ENCODE data around the gene PTPRZ1.

PTPRZ1 gene

DNA sequence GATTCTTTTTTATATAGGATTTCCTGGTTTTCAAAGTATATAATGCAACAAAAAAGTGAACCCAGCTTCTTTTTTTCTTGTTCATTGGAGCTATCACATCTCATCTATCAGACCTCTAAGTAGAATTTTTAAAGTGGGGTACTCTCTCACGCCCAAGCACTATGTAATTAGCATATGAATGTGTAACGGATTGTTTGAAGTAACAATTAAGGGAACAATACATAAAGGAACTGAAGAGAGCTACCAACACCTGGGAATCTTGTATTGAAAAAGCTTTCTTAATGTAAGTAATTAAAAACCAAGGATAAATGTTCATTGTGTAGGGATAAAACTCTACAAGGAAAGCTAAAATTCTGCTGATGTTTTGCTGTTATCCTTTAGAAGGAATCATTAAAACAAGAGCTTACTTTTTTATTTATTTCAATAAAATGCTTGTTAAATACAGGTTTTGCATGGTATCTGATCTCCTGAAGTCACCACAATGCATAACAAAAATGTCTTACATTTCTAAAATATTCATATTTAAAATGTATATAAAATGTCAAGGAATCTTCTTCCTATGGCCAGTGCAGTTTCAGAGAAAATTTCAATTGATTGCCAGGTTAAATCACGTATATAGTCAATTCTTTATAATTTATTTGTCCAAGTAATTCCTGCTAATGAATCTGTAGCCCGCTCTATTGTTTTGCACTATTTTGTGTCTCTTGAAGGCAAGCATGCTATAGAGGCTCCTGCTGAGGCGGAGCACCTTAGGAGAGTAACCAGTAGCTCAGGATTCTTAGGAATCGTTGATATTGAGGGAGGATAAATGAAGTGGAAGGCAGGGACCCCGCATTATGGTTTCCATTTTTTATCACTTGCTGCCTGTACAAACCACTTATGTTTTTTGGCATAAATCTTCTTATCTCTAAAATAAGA lies 51.6 kb downstream of the PTPRZ1 start:
- in situ Hi-C loops (cut with MboI; ENCODE audit: low pct_unique_long_range_greater_than_20kb, low sequenced_read_pairs, unreplicated experiment) = no loop called here
- DNase-seq (ENCODE audit: low spot score) = no peak
- TF ChIP-seq, protein P1, sequence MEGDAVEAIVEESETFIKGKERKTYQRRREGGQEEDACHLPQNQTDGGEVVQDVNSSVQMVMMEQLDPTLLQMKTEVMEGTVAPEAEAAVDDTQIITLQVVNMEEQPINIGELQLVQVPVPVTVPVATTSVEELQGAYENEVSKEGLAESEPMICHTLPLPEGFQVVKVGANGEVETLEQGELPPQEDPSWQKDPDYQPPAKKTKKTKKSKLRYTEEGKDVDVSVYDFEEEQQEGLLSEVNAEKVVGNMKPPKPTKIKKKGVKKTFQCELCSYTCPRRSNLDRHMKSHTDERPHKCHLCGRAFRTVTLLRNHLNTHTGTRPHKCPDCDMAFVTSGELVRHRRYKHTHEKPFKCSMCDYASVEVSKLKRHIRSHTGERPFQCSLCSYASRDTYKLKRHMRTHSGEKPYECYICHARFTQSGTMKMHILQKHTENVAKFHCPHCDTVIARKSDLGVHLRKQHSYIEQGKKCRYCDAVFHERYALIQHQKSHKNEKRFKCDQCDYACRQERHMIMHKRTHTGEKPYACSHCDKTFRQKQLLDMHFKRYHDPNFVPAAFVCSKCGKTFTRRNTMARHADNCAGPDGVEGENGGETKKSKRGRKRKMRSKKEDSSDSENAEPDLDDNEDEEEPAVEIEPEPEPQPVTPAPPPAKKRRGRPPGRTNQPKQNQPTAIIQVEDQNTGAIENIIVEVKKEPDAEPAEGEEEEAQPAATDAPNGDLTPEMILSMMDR (IDR thresholded peaks at IDR 0.05; ENCODE audit: extremely low read depth, insufficient read depth, missing control alignments) = no peak

DNA sequence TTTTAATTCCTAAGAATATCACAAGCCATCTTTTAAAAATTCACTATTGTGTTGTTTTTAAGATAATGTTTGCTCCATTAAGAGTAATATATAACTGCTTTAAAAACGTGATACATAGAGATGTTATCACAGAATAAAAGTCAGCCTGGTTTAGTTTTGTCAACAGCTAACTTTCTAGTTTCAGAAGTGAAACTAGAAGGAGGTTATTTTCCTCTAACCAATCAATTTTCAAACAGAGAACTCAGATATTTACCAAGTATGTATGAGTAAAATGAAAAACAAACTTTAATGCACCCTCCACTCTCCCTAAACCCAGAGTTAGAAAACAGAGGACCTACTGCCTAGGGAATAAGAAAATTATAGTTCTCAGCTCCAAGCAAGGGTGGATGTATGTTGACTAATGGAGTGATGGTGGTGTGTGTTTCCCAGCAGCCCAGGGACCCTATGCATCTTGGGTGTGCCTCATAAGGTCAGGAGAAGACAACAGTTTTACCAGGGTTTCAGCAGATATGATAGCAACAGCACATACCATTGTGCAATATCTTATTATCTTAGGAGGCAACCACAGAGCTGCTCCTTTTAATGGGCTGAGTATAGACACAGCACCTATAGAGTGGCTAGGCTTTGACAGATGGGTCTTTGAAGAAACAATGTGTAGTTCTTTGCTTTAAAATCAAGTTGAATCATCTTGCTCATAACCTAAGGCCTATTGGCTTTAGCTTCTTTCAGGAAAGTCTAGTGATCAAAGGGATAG lies 58.4 kb downstream of the PTPRZ1 start:
- DNase-seq (ENCODE audit: low spot score) = no peak
- in situ Hi-C loops (cut with MboI; ENCODE audit: low pct_unique_long_range_greater_than_20kb, low sequenced_read_pairs, unreplicated experiment) = no loop called here
- TF ChIP-seq, protein P1 (IDR thresholded peaks at IDR 0.05; ENCODE audit: extremely low read depth, insufficient read depth, missing control alignments) = no peak

DNA sequence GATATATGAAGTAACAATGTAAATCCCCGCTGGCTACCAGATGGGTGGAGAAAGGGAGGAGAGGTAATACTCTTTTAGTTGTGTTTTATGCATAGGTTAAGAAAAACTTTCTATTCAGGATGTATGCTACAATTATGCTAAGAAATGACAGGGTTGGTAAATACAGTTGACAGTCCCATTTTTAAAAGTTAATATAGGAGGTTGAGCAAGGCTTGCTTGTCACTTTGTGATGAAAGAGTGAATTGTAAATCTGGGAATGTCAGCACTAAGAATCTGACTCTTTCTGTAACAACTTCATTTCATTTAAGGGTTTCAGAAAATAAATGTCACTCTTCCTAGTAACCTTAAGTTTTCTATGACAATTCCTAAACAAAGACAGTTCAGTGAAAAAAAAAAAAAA lies 59.8 kb downstream of the PTPRZ1 start:
- in situ Hi-C loops (cut with MboI; ENCODE audit: low pct_unique_long_range_greater_than_20kb, low sequenced_read_pairs, unreplicated experiment) = no loop called here
- DNase-seq (ENCODE audit: low spot score) = no peak
- TF ChIP-seq, protein P1 (IDR thresholded peaks at IDR 0.05; ENCODE audit: extremely low read depth, insufficient read depth, missing control alignments) = no peak

DNA sequence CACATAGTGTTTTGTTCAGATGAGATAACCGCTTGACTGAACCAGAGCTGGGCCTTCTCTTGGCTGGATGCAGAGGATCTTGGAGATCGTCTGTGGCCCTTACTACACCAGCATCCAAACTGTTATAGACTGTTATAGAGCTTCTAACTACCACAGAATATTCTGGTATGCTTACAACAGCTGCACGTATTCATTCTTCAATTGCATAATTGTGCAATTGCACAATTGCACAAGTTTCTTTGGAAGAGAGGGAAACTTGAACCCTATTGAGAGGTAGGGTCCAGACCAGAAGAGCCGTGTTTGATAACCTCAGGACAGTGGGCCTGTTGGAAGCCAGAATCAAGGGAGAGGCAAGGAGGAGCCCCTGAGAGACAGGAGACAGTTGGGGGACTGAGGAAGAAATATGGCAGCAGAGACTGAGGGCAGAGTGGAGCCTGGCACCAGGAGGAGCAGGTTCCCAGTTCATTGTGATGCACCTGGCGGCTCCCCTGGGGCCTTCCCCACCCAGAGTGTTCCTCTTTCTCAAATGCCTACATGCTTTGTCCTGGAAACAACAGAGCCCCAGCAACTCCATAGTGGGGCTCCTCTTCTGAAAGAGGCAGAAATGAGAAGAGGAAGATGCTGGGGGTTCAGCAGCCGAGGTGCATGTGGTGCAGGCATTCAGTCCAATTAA lies 64.1 kb downstream of the PTPRZ1 start:
- TF ChIP-seq, protein P1 (IDR thresholded peaks at IDR 0.05; ENCODE audit: extremely low read depth, insufficient read depth, missing control alignments) = no peak
- DNase-seq (ENCODE audit: low spot score) = no peak
- in situ Hi-C loops (cut with MboI; ENCODE audit: low pct_unique_long_range_greater_than_20kb, low sequenced_read_pairs, unreplicated experiment) = no loop called here

DNA sequence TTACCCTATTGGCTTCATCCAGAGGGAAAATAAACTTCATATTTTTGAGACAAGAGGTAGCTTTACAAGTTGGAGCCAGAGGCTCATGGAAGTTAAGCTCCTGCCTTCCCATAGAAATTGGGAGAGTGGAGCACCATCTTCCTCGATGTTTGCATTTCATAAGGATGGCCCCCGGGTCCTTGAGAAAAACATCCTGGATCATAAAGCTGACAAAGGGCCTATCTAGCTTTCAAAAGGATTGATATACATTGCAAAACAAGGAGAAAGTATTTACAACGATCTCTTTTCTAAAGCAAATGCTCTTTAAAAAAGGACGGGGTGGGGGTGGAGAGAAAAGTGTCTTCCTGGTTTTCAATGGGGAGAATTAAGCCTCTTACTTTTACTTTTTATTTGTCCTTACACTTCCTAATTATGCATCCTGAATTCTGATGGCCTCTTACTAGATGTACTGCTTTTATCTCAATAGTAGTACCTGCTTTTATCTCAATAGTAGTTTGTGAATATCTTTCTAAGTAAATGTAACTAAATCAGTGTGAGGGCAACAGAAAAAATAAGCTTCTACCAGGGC lies 65.6 kb downstream of the PTPRZ1 start:
- no peak for DNase-seq (ENCODE audit: low spot score)
- TF ChIP-seq, protein P1 (IDR thresholded peaks at IDR 0.05; ENCODE audit: extremely low read depth, insufficient read depth, missing control alignments) = no peak
- in situ Hi-C loops (cut with MboI; ENCODE audit: low pct_unique_long_range_greater_than_20kb, low sequenced_read_pairs, unreplicated experiment) = no loop called here

DNA sequence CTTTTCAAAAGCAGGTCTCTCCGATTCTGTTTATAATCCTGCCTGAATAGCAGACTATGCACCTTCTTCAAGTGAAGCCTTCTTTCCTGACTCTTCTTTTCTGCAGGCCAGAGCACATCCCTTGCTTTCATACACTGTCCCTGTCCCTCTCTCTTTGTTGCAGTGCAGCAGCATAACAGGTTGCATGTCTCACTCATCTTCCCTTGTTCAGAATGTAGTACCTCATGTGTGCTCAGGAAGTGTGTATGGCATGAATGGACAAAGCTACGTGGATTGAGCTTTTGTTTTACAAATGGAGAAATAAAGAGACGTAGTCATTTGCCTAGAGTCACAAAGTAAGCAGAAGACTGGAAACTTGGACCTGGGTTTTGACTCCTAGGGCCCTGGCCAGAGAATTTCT lies 68.0 kb downstream of the PTPRZ1 start:
- TF ChIP-seq, protein P1 (IDR thresholded peaks at IDR 0.05; ENCODE audit: extremely low read depth, insufficient read depth, missing control alignments) = no peak
- DNase-seq (ENCODE audit: low spot score) = no peak
- in situ Hi-C loops (cut with MboI; ENCODE audit: low pct_unique_long_range_greater_than_20kb, low sequenced_read_pairs, unreplicated experiment) = no loop called here

Measured in GM13977 (cell line).